ENCODE data around the gene DNAL4.
A peak's percentile ranks its signal among the peaks of the same experiment; 100 is the strongest.

Gene DNAL4

DNA sequence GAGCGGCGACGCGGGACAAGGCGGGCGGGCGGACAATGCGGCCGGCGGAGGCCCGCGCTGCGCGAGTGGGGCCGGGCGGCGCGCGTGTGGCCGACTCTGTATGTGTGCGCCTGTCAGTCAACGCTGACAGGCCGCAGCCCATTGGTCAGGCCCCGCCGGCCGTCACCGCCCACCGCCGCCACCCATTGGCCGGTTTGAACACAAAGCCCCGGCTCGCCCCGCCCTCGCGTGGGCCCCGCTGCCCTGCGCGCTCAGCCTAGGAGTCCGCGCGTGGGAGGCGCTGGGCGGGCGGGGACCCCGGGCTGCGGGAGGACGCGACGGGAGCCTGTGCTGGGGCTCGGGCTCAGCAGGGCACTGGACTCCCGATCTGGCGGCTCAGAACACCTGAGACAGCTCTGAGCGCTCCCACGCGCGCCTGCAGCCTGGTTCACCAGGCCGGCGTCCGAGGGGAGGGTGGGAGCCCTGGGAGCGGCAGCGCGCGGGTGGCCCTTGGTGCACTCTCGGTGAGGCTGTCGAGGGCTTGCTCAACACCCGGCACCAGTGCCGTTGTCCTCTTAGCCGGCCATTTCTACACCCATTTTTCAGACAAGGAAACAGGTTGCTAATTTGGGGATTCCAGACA is 37.9 kb downstream of the DNAL4 start, which contains the start of gene SUN2:
SUN2 (minus strand) TSS at position 88 of the 622 bp plus-strand sequence. CDS start 3,370 bp downstream, outside the sequence.
- peak within 1 kb of the TSS; percentile 63 for H3K4me3 ChIP-seq (ENCODE audit: low read length)
- no peak for DNase-seq (ENCODE audit: low read depth)
- TF ChIP-seq, protein P1, sequence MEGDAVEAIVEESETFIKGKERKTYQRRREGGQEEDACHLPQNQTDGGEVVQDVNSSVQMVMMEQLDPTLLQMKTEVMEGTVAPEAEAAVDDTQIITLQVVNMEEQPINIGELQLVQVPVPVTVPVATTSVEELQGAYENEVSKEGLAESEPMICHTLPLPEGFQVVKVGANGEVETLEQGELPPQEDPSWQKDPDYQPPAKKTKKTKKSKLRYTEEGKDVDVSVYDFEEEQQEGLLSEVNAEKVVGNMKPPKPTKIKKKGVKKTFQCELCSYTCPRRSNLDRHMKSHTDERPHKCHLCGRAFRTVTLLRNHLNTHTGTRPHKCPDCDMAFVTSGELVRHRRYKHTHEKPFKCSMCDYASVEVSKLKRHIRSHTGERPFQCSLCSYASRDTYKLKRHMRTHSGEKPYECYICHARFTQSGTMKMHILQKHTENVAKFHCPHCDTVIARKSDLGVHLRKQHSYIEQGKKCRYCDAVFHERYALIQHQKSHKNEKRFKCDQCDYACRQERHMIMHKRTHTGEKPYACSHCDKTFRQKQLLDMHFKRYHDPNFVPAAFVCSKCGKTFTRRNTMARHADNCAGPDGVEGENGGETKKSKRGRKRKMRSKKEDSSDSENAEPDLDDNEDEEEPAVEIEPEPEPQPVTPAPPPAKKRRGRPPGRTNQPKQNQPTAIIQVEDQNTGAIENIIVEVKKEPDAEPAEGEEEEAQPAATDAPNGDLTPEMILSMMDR (conservative IDR thresholded peaks at IDR 0.05; ENCODE audit: low read depth, low read length), result no peak

DNA sequence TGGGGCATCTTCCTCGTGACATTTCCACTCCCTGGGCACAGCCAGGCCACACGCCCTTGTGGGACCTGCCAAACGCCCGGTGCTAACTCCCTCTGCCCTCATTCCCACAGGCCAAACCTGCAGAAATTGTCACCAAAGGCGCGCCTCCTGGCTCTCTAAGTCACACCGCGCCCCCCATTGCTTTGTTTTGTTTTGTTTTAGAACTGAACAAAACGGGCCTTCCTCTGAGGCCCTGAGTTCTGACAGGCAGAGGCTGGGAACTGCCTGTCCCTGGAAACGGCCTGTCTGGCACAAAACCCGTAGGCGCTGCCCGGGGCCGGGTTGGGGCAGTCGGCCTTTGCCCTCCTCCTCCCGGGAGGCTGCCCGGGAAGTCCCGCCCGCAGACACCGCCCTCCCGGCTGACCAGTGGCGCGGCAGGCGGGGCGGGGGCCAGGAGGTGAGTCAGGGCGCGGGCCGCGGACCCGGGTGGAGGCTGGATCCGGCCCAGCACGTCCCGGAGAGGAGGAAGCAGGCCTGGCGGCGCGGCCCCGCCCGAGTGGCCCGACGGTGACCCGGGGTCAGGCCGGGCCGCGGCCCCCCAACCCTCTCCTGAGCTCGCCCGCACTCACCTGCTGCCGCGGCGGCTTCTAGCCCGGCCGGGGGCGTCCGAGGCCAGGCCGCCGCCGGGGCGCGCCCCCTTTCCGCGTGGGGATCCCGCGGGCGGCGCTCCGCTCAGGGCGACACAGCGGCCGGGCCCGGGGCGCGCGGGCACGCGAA is 38.6 kb downstream of the DNAL4 start:
- TF ChIP-seq, protein P1 (conservative IDR thresholded peaks at IDR 0.05; ENCODE audit: low read depth, low read length), result no peak

DNA sequence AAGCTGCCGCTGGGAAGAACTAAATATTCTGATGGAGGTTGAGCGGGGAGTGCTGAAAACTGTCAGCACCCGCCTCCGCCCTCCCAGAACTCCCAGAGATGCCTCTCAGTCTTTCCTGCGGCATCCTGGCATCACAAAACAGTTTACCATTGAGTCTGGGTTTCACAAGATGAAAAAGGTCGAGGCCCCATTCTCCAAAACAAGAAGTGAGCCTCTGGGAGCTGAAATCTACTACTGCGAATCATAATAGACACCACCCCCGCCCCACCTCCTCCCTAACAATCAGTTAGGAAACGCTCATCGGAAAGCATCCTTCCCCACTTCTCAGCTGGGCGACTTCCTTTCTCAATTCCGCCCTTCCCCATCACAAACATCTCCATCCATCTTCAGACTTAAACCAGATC is 39.2 kb downstream of the DNAL4 start:
- DNase-seq (ENCODE audit: low read depth), result no peak
- H3K4me3 ChIP-seq (ENCODE audit: low read length), result peak overlapping the region; percentile 53
- TF ChIP-seq, protein P1 (conservative IDR thresholded peaks at IDR 0.05; ENCODE audit: low read depth, low read length), result no peak

More for the DNA sequence above, 38.6 kb downstream of the DNAL4 start:
- DNase-seq (ENCODE audit: low read depth), result no peak
- H3K4me3 ChIP-seq (ENCODE audit: low read length), result peak overlapping the region; percentile 53

DNA sequence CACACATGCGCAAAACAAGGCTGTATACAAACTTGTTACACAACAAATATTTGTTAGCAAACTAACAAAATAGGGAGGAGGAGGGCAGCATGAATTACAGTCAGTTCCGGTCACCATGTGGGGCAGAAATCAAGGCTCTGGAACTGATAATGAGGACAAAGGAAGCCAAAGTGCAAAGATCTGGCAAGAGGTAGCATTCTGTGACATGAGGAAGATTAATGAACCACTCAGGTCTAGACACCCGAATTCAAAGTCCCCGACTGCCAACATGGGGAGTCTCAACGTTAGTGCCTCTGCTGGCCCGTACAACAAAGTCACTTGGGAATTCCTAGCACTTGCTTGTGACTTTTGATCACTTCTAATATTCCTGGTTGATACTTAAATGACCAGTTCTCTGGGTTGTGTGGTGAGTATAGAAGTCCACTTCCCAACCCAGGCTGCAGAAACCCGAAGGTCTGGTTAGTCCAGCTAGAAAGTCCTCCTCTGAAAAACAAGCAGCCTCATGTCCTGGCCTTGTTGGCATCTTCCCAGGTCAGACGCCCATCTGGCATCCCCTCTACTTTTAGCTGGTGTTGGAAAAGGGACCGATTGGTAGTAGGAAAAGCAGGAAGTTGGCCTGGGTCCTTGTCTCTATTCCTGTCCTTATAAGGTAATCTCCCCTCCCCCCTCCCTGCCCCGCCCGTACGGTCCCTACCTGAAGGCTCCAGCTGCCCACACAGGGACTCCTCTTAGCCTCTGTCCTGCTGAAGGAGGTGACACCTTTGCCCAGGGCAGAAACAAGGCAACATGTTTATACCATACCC is 39.8 kb downstream of the DNAL4 start:
- DNase-seq (ENCODE audit: low read depth), result no peak
- peak overlapping the region; percentile 20 for H3K4me3 ChIP-seq (ENCODE audit: low read length)
- TF ChIP-seq, protein P1 (conservative IDR thresholded peaks at IDR 0.05; ENCODE audit: low read depth, low read length), result no peak

DNA sequence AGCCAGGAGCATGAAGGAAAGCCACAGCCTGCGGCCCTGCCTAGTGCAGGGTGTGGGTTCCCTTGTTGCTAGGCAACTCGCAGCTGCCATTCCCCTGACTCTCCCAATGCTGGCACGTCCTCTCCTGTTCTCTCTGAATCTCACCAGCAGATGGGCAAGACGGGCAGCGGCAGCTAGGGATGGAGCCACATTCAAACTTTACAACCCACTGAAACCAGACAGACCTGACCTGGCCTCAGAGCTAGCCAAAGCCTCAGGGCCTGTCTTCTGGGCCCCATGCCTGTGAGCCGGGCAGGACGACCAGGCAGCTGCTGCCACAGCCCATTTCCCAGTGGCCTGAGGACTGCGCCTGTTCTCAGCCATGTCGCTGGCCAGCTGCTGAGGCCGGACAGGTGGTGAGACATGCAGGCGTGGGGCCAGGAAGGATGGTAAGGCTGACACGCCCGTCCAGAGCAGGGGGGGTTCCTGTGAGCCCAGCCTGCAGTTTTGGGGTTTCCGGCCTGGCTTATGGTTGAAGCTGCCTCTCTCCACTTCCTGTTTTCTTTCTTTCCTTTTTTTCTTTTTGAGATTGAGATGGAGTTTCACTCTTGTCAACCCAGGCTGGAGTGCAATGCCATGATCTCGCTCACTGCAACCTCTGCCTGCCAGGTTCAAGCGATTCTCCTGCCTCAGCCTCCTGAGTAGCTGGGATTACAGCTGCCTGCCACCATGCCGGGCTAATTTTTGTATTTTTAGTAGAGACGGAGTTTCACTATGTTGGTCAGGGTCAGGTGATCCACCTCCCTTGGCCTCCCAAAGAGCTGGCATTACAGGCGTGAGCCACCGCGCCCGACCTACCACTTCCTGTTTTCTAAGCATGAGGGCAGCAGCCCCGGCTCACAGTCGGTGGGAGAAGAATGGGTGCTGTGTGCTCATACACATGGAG is 42.3 kb downstream of the DNAL4 start:
- TF ChIP-seq, protein P1 (conservative IDR thresholded peaks at IDR 0.05; ENCODE audit: low read depth, low read length), result no peak
- H3K4me3 ChIP-seq (ENCODE audit: low read length), result no peak overlapping the region

DNA sequence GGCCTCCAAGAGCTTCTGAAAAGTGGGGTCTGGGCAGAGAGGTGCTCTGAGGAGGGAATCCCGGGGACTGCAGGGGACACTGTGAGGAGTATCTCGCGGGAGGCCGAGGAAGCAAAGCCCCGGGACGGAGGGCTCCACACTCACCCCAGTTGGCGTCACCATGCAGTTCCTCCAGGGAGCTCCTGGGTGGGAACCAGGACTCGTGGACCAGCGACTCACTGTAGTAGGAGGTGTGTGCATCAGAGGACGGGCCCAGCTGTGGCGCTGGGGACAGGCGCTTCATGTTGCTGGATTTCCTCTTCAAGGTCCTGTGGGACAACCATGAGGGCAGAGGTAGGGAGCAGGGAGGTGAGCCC is 42.9 kb downstream of the DNAL4 start:
- TF ChIP-seq, protein P1 (conservative IDR thresholded peaks at IDR 0.05; ENCODE audit: low read depth, low read length), result no peak
- no peak overlapping the region for H3K4me3 ChIP-seq (ENCODE audit: low read length)
- DNase-seq (ENCODE audit: low read depth), result no peak

More for the DNA sequence above, 42.3 kb downstream of the DNAL4 start:
- no peak for DNase-seq (ENCODE audit: low read depth)
